HUES6 (cell line): ENCODE data around the gene TXNL1.

Source experiments
- H3K27ac ChIP-seq: 2 replicates; pipeline ENCODE4 v1.7.0; 2013; ENCODE audit warnings: low read depth, mild to moderate bottlenecking, low read length, inconsistent platforms
- H3K27me3 ChIP-seq: 2 replicates; pipeline ENCODE4 v1.6.1; 2013; ENCODE audit warnings: low read length; ENCODE audit not compliant: control insufficient read depth, insufficient read depth
- H3K36me3 ChIP-seq: 2 replicates; pipeline ENCODE4 v1.6.1; 2013; ENCODE audit warnings: low read length; ENCODE audit not compliant: control insufficient read depth, insufficient read depth
- H3K4me1 ChIP-seq: 2 replicates; pipeline ENCODE4 v1.6.1; 2013; ENCODE audit warnings: low read length; ENCODE audit not compliant: control insufficient read depth, insufficient read depth
- H3K4me3 ChIP-seq: 2 replicates; pipeline ENCODE4 v1.5.1; 2013; ENCODE audit warnings: low read depth, low read length
- H3K9ac ChIP-seq: one replicate; pipeline ENCODE4 v1.6.1; 2013; ENCODE audit warnings: mild to moderate bottlenecking, low read length
- H3K9me3 ChIP-seq: 2 replicates; pipeline ENCODE4 v1.6.1; 2013; ENCODE audit warnings: low read depth, low read length; ENCODE audit not compliant: control insufficient read depth, insufficient read depth

TXNL1 gene

DNA sequence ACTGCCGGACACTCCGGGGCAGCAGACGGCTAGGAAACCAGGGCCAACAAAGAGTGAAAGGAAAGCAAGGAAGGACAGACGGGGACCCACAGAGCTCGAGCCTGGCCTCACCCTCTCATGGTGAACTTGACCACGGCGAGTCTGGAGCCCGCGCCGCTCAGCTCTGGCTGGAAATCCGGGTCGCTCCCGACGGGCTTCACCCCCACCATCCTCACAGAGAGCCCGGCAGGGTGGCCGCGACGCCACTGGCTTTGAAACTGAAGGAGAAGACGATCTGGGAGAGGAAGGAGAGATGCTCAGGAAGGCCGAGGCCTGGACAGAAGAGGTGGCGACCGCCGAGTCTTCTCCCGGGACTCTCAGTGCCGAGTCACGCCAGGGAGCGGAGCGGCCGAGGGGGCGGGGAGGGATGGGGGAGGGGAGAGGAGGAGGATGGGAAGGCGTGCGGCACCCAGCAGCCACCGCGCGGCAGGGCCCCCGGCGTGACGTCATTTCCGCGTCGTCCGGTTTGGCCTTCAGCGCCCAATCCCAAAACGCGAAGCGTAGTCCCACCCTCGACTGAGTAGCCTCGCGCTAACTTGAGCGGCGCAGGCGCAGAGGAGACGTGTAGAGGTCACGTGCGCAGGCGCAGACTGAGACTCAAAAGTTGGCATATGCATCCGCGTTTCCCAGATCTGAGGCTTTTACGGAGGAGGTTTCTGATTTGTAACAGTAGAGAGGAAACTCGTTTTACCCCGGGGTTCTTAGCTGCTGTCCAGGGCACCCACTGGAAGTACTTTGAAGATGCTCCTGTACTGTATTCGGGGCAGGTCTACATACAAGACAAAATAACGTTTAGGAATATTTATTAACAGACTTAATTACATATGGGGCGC, at the start of gene TXNL1:
TSS of gene TXNL1 (minus strand) at position 361 of the 872 bp plus-strand sequence. CDS start at position 209, 152 bp downstream.
- peaks cover 18% of the 10 kb centered on the region for H3K36me3 ChIP-seq
- H3K4me3 ChIP-seq, result peak within 1 kb of the TSS; percentile 99
- no peaks in the 10 kb centered on the region for H3K9me3 ChIP-seq

DNA sequence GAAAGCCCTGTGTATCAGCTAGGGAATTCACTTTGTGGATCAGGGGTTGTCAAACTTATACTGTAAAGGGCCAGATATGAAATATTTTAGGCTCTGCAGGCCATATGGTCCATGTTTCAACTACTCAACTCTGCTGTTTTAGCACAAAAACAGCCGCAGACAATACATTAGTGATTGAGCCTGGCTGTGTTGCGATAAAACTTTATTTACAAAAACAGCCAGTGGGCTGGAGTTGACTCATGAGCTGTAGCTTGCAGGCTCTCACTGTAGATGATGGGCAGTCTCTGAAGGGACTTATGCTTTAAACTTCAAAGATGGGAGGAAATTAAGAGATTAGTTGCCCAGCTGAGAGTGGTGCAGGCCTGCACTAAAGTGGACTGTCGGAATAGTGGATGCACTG, 45.9 kb upstream of the TXNL1 start:
- Histone ChIP-seq H3K27me3 (no peaks in the 10 kb centered on the region), H3K9me3 (no peaks in the 10 kb centered on the region), H3K27ac (no peak overlapping the region), H3K4me1 (no peaks in the 10 kb centered on the region), H3K36me3 (peaks cover 2% of the 10 kb centered on the region; the same call in 1 of the 2 replicates), H3K9ac (no peak overlapping the region), H3K4me3 (no peak overlapping the region)

More for the DNA sequence above, at the start of gene TXNL1:
- H3K9ac ChIP-seq, result peak within 1 kb of the TSS; percentile 98
- H3K4me1 ChIP-seq, result peaks cover 6% of the 10 kb centered on the region; the same call in 1 of the 2 replicates
- H3K27me3 ChIP-seq, result no peaks in the 10 kb centered on the region
- H3K27ac ChIP-seq, result peak within 1 kb of the TSS; percentile 98

DNA sequence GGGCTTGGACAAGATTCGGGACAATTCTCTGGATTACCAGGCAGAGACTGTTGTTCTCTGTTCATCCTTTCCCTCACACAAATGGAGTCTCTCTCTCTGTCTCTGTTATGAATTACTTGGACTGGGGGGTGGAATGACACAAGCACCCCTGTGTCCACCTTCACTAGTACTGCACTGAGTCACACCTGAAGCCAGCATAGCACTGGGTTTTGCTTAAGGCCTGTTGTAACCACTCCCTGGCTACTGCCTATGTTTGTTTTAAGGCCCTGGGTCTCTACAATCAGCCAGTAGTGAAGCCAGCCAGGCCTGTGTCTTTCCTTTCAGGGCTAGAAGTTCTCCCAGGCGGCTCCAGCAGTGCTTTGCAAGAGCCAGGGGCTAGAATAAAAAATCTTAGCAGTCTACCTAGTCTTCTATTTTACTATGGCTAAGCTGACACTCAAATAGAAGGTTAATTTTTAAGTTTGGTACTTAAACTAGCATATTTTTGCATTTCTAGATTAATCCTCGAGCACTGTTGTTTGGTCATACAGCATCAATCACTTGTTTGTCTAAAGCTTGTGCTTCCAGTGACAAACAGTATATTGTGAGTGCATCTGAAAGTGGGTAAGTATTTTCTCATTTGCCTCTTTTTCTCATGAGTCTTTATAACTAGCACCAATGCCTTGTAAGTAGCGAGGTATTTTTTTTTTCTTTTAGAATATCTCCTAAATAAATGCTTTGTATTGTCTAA, 40.6 kb upstream of the TXNL1 start:
- no peak overlapping the region for H3K9ac ChIP-seq
- H3K4me1 ChIP-seq, result no peaks in the 10 kb centered on the region
- H3K36me3 ChIP-seq, result no peaks in the 10 kb centered on the region
- no peaks in the 10 kb centered on the region for H3K27me3 ChIP-seq
- no peaks in the 10 kb centered on the region for H3K9me3 ChIP-seq
- no peak overlapping the region for H3K27ac ChIP-seq
- no peak overlapping the region for H3K4me3 ChIP-seq

DNA sequence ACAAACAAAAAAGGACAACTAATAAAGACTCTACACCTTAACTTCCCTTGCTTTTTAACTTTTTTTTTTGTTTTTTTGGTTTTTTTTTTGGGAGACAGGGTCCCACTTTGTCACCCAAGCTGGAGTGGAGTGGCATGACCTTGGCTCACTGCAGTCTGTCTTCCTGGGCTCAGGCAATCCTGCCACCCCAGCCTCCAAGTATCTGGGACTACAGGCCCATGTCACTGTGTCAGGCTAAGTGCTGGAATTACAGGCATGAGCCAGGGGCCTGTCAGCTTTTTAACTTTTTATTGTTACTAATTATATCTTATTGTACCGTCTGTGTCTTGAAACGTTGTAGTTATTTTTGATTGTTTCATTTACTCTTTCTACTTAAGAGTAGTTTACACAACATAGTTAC, 38.2 kb upstream of the TXNL1 start:
- no peaks in the 10 kb centered on the region for H3K4me1 ChIP-seq
- H3K4me3 ChIP-seq, result no peak overlapping the region
- no peaks in the 10 kb centered on the region for H3K36me3 ChIP-seq
- H3K27ac ChIP-seq, result no peak overlapping the region
- no peaks in the 10 kb centered on the region for H3K27me3 ChIP-seq
- no peak overlapping the region for H3K9ac ChIP-seq
- H3K9me3 ChIP-seq, result no peaks in the 10 kb centered on the region

DNA sequence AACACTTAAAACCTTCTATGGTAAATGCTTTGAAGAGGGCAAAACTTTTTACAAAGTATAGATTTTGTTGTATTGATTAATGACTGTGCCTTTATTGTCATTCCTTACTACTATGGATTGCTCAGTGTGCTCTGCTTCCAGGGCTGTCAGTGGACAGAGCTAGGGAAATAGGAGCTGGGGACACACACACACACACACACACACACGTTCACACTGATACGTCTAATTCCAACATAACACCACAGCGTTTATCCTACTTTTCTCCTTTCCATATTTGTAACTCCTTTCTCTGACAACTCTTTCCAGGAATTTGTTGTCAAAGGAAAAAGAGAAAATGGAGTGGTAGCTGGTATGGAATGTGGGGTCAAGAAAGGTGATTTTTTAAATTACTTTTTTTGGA, 34.6 kb upstream of the TXNL1 start:
- Histone ChIP-seq H3K27me3 (no peaks in the 10 kb centered on the region), H3K4me1 (no peaks in the 10 kb centered on the region), H3K27ac (no peak overlapping the region), H3K9me3 (no peaks in the 10 kb centered on the region), H3K36me3 (no peaks in the 10 kb centered on the region), H3K4me3 (no peak overlapping the region), H3K9ac (no peak overlapping the region)

DNA sequence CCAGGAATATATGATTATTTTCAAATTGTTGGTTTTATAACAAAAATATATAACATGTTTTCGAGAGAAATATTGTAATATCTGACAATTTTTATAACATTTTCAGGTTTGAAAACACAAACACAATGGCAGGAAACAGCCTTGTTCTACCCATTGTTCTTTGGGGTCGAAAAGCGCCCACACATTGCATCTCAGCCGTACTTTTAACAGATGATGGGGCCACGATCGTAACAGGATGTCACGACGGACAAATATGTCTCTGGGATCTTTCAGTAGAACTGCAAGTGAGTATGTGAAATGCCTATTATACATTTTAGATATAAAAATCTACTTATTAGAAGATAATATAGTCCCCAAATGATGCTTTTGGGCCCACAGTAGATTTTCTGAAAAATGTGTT, 34.0 kb upstream of the TXNL1 start:
- Histone ChIP-seq H3K27ac (no peak overlapping the region), H3K9me3 (no peaks in the 10 kb centered on the region), H3K4me1 (no peaks in the 10 kb centered on the region), H3K4me3 (no peak overlapping the region), H3K36me3 (no peaks in the 10 kb centered on the region), H3K27me3 (no peaks in the 10 kb centered on the region), H3K9ac (no peak overlapping the region)

DNA sequence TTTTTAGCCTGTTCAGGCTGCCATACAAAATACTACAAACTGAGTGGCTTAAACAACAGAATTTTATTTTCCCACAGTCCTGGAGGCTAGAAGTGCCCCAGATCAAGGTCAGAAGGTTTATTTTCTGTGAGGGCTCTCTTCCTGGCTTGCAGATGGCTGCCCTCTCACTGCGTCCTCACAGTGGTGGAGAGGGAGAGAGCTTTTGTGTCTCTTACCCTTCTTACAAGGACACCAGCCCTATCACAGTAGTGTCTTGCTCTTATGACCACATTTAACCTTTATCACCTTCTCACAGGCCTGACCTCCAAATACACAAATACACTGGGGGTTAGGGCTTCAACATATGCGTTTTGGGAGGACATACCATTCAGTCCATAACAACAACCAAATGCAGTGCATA, 24.5 kb upstream of the TXNL1 start:
- H3K9ac ChIP-seq, result no peak overlapping the region

DNA sequence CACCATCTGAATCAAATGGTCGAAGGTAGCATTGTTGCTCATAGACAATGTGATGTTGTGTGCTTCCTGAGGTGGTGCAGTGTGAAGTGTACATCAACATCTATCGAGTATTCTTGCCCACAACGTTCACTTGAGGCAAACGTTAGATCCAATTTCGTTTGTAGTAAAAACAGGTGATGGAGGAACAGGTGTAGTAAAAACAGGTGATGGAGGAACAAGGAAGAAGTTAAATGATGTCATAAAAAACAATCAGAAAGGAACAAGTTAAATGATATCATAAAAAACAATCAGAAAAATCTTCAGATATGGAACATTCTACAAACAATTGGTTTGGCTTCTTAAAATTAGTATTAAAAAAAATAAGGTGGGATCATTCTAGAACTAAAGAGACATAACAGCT, 24.1 kb upstream of the TXNL1 start:
- H3K27me3 ChIP-seq, result no peaks in the 10 kb centered on the region
- H3K9ac ChIP-seq, result no peak overlapping the region
- H3K4me3 ChIP-seq, result no peak overlapping the region
- H3K9me3 ChIP-seq, result no peaks in the 10 kb centered on the region
- H3K27ac ChIP-seq, result no peak overlapping the region
- H3K36me3 ChIP-seq, result no peaks in the 10 kb centered on the region
- H3K4me1 ChIP-seq, result no peaks in the 10 kb centered on the region

More for the DNA sequence above, 24.5 kb upstream of the TXNL1 start:
- no peaks in the 10 kb centered on the region for H3K27me3 ChIP-seq
- no peaks in the 10 kb centered on the region for H3K4me1 ChIP-seq
- no peaks in the 10 kb centered on the region for H3K9me3 ChIP-seq
- no peak overlapping the region for H3K27ac ChIP-seq
- H3K36me3 ChIP-seq, result no peaks in the 10 kb centered on the region
- H3K4me3 ChIP-seq, result no peak overlapping the region

DNA sequence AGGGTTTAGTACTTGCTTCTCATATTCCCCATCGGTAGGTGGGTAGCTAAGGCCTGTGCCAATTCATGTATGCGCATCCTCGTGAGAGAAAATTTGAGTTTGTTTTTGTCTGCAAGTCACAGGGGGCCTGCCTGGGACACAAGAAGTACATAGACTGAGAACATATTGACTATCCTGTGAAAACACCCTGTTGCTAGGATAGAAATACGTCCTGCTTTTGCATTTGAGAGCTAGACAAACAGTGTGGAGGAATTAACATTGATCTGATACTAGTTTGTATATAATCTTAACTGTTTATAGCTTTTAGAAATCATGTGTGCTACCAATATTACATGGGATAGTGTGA, 23.6 kb upstream of the TXNL1 start:
- H3K36me3 ChIP-seq, result no peaks in the 10 kb centered on the region
- H3K27ac ChIP-seq, result no peak overlapping the region
- H3K4me3 ChIP-seq, result no peak overlapping the region
- H3K27me3 ChIP-seq, result no peaks in the 10 kb centered on the region
- no peaks in the 10 kb centered on the region for H3K9me3 ChIP-seq
- H3K4me1 ChIP-seq, result no peaks in the 10 kb centered on the region
- H3K9ac ChIP-seq, result no peak overlapping the region

DNA sequence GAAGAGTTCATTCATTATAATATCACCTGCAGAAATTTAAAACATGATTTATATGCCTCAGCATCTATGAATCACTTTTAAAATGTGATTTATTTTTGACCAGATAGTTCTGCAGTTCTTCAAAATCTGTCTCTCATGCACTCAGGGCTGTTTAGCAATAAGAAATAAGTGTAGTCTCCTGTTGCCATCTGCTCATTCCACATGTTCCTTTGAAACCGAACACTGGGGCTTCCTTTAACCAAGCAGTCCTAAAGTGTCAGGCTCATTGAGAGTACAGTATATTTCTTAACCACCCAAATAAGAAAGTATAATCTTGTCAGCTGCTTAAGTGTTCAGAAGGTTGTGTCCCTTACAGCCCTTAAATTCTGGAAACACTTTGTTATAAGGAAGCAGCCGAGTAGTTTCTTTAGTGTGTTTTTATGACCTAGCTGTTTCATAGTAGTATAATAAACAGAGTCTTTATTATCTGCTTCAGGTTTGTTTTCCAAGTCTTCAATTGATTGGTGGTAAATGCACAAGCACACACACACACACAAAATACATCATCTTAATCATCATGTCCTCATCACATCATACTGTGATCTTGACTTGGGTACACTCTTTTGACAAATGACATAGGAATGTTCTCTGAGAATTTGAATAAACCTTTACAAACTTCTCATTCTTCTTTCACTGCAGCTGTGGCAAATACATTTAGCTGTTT, 23.1 kb upstream of the TXNL1 start:
- Histone ChIP-seq H3K27ac (no peak overlapping the region), H3K27me3 (no peaks in the 10 kb centered on the region), H3K4me1 (no peaks in the 10 kb centered on the region), H3K36me3 (no peaks in the 10 kb centered on the region), H3K9me3 (no peaks in the 10 kb centered on the region), H3K4me3 (no peak overlapping the region), H3K9ac (no peak overlapping the region)

DNA sequence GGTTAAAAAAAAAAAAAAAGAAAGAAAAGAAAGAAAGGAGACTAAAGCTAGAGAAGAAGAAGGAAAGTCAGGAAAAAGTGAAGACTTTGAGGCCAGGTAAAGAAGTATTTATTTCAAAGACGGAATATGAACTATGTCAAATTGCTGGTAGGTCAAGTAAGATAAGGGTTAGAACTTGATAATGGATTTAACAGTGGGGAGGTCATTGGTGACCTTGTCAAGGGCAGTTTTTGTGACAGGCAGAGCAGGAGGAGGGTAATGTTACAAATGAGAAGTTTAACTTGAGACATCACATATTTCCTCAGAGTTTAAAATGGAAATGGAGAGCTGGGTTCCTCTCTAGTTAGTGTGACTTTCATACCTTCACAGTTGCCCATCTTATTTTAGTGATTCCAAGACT, 22.3 kb upstream of the TXNL1 start:
- no peaks in the 10 kb centered on the region for H3K4me1 ChIP-seq
- no peak overlapping the region for H3K9ac ChIP-seq
- no peak overlapping the region for H3K4me3 ChIP-seq
- H3K36me3 ChIP-seq, result no peaks in the 10 kb centered on the region
- H3K9me3 ChIP-seq, result no peaks in the 10 kb centered on the region
- H3K27ac ChIP-seq, result no peak overlapping the region
- H3K27me3 ChIP-seq, result no peaks in the 10 kb centered on the region
